HCT116 (cell line): Measurements from ENCODE around the gene MTURN.

Source experiments
- EZH2 ChIP-seq: fragments of 200-600 bp; sonication (generic); IDR thresholded peaks from 2 replicates; pipeline ENCODE4 v1.6.1; 2017; ENCODE audit warnings: antibody characterized with exemption, mixed run types
- EZH2phosphoT487 ChIP-seq: fragments of 200-600 bp; IDR thresholded peaks from 2 replicates; pipeline ENCODE4 v1.6.1; 2018; ENCODE audit warnings: antibody characterized with exemption, borderline replicate concordance
- JUND ChIP-seq: IDR thresholded peaks from 2 replicates; pipeline ENCODE4 v1.6.1; 2012
- POLR2A ChIP-seq: IDR thresholded peaks from 2 replicates; pipeline ENCODE4 v1.7.0; 2011; ENCODE audit warnings: borderline replicate concordance; ENCODE audit not compliant: insufficient read depth, insufficient read length; ENCODE audit errors: extremely low read depth
- POLR2AphosphoS5 ChIP-seq: IDR thresholded peaks from 2 replicates; pipeline ENCODE4 v1.6.1; 2011; ENCODE audit warnings: mild to moderate bottlenecking, low read depth, low read length, moderate library complexity
- RAD21 ChIP-seq: IDR thresholded peaks from 2 replicates; pipeline ENCODE4 v1.6.1; 2012; ENCODE audit warnings: low read depth, mild to moderate bottlenecking
- ZFX ChIP-seq: fragments of 450-650 bp; IDR thresholded peaks from 2 replicates; pipeline ENCODE4 v1.6.1; 2017
- ZNF274 ChIP-seq: fragments of 200-500 bp; sonication (Bioruptor generic); IDR thresholded peaks from 2 replicates; pipeline ENCODE4 v1.6.1; 2014; ENCODE audit warnings: mild to moderate bottlenecking, low read depth, low read length, inconsistent platforms
- TF ChIP-seq, protein P1 (sequence below), 3 experiments: fragments of 200-600 bp in 1 of 3; sonication (generic) in 1 of 3; IDR thresholded peaks in 2 of 3; conservative IDR thresholded peaks in 1 of 3; 2 replicates each; pipeline ENCODE4 v1.5.1; 2012 to 2017; ENCODE audit warnings: low read depth in 2 of 3, low read length in 2 of 3, antibody characterized with exemption in 1 of 3, borderline replicate concordance in 1 of 3, control low read depth in 1 of 3, mild to moderate bottlenecking in 1 of 3, mixed read lengths in 1 of 3, mixed run types in 1 of 3, moderate library complexity in 1 of 3; ENCODE audit not compliant: insufficient read depth in 1 of 3
- TF ChIP-seq, protein P2 (sequence below): IDR thresholded peaks from 2 replicates; pipeline ENCODE4 v1.6.1; 2012
- TF ChIP-seq, protein P3 (sequence below): IDR thresholded peaks from 2 replicates; pipeline ENCODE4 v1.6.1; 2012; ENCODE audit warnings: low read depth

GRCh38 chr7:30136743-30137485 lies 2.1 kb downstream of the MTURN start:
- TF ChIP-seq EZH2phosphoT487 (no peak), JUND (no peak), RAD21 (no peak), EZH2 (no peak), ZNF274 (no peak), ZFX (no peak), POLR2AphosphoS5 (no peak), POLR2A (no peak)
- TF ChIP-seq, protein P1, sequence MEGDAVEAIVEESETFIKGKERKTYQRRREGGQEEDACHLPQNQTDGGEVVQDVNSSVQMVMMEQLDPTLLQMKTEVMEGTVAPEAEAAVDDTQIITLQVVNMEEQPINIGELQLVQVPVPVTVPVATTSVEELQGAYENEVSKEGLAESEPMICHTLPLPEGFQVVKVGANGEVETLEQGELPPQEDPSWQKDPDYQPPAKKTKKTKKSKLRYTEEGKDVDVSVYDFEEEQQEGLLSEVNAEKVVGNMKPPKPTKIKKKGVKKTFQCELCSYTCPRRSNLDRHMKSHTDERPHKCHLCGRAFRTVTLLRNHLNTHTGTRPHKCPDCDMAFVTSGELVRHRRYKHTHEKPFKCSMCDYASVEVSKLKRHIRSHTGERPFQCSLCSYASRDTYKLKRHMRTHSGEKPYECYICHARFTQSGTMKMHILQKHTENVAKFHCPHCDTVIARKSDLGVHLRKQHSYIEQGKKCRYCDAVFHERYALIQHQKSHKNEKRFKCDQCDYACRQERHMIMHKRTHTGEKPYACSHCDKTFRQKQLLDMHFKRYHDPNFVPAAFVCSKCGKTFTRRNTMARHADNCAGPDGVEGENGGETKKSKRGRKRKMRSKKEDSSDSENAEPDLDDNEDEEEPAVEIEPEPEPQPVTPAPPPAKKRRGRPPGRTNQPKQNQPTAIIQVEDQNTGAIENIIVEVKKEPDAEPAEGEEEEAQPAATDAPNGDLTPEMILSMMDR (IDR thresholded peaks at IDR 0.05 in 2 of 3, conservative IDR thresholded peaks at IDR 0.05 in 1 of 3; ENCODE audit: borderline replicate concordance in 1 of 3, insufficient read depth in 1 of 3, low read depth in 2 of 3, low read length in 2 of 3): no peak
- TF ChIP-seq, protein P2, sequence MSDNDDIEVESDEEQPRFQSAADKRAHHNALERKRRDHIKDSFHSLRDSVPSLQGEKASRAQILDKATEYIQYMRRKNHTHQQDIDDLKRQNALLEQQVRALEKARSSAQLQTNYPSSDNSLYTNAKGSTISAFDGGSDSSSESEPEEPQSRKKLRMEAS: no peak
- TF ChIP-seq, protein P3, sequence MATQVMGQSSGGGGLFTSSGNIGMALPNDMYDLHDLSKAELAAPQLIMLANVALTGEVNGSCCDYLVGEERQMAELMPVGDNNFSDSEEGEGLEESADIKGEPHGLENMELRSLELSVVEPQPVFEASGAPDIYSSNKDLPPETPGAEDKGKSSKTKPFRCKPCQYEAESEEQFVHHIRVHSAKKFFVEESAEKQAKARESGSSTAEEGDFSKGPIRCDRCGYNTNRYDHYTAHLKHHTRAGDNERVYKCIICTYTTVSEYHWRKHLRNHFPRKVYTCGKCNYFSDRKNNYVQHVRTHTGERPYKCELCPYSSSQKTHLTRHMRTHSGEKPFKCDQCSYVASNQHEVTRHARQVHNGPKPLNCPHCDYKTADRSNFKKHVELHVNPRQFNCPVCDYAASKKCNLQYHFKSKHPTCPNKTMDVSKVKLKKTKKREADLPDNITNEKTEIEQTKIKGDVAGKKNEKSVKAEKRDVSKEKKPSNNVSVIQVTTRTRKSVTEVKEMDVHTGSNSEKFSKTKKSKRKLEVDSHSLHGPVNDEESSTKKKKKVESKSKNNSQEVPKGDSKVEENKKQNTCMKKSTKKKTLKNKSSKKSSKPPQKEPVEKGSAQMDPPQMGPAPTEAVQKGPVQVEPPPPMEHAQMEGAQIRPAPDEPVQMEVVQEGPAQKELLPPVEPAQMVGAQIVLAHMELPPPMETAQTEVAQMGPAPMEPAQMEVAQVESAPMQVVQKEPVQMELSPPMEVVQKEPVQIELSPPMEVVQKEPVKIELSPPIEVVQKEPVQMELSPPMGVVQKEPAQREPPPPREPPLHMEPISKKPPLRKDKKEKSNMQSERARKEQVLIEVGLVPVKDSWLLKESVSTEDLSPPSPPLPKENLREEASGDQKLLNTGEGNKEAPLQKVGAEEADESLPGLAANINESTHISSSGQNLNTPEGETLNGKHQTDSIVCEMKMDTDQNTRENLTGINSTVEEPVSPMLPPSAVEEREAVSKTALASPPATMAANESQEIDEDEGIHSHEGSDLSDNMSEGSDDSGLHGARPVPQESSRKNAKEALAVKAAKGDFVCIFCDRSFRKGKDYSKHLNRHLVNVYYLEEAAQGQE: no peak
